ENCODE data around the gene HSPG2. TPM values are rescaled to one million over a fixed set of nuclear protein-coding genes. Genes with fewer than 3 reads are reported as not detected.
A peak's percentile ranks its signal among the peaks of the same experiment; 100 is the strongest.

Gene HSPG2
- total and polyA plus RNA-seq, 9 of the 15 experiments (the other 6 are each of a cell fraction or from before 2014, with no cell fraction given): 0.14 to 160 (median 15.7) TPM

DNA sequence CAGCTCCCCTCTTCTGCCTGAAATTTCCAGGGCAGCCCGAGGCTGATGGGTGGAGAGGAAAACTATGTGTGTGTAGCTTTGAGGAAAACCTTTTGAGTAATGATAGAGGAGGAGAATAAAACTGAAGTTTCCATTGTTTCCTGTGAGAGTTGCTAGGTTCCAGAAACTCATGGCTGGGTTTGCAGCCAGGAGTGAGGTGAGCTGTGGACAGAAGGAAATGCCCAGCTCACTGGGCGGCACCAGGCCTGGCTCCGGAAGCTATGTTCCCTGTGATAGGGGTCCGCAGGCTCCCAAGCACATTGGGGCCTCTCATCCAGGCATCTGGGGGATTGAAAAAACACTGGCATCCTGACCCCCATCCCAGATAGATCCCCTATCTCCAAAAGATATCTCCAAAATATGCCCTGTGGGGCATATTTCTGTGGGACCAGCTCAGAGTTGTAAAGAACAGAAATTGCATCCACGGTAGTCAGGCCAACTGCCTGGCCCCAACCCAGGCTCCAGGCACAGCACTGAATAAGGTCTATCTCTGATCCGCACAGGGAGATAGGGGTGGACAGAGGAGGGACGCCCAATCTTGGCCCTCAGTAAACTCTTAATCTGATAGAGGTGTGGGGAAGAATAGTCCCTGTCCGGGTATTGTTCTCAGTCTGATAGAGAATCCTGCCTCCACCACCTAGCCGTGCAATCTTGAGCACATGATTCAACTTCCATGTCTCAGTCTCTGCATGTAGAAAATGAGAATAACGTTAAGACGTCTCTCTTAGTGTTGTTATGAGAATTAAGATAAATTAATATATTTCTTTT lies 1.8 kb upstream of the HSPG2 start (continued):
- peak; percentile 0 for TF ChIP-seq HNRNPLL (IDR thresholded peaks at IDR 0.05; ENCODE audit: low read depth, low read length, poor library complexity, severe bottlenecking)
- 0 out of 2 replicates have a peak, but pooled peaks have one; percentile 8 for TF ChIP-seq SMARCE1 (IDR thresholded peaks at IDR 0.05)
- no peak for TF ChIP-seq ZKSCAN3 (CRISPR knock-in tag; IDR thresholded peaks at IDR 0.05)
- TF ChIP-seq RCOR1 (IDR thresholded peaks at IDR 0.05; ENCODE audit: borderline replicate concordance in 1 of 2, low read depth in 2 of 2, low read length in 2 of 2): peak in 1 of 2 experiments; percentile 73; a peak in 2 of 4 replicates
- TF ChIP-seq, protein P1, sequence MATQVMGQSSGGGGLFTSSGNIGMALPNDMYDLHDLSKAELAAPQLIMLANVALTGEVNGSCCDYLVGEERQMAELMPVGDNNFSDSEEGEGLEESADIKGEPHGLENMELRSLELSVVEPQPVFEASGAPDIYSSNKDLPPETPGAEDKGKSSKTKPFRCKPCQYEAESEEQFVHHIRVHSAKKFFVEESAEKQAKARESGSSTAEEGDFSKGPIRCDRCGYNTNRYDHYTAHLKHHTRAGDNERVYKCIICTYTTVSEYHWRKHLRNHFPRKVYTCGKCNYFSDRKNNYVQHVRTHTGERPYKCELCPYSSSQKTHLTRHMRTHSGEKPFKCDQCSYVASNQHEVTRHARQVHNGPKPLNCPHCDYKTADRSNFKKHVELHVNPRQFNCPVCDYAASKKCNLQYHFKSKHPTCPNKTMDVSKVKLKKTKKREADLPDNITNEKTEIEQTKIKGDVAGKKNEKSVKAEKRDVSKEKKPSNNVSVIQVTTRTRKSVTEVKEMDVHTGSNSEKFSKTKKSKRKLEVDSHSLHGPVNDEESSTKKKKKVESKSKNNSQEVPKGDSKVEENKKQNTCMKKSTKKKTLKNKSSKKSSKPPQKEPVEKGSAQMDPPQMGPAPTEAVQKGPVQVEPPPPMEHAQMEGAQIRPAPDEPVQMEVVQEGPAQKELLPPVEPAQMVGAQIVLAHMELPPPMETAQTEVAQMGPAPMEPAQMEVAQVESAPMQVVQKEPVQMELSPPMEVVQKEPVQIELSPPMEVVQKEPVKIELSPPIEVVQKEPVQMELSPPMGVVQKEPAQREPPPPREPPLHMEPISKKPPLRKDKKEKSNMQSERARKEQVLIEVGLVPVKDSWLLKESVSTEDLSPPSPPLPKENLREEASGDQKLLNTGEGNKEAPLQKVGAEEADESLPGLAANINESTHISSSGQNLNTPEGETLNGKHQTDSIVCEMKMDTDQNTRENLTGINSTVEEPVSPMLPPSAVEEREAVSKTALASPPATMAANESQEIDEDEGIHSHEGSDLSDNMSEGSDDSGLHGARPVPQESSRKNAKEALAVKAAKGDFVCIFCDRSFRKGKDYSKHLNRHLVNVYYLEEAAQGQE (IDR thresholded peaks at IDR 0.05; ENCODE audit: borderline replicate concordance): no peak
- TF ChIP-seq, protein P1 (CRISPR knock-in tag; IDR thresholded peaks at IDR 0.05; ENCODE audit: low read depth): no peak
- peak; percentile 22 for TF ChIP-seq KDM5B (IDR thresholded peaks at IDR 0.05; ENCODE audit: insufficient replicate concordance, low read depth, low read length)
- TF ChIP-seq, protein P2, sequence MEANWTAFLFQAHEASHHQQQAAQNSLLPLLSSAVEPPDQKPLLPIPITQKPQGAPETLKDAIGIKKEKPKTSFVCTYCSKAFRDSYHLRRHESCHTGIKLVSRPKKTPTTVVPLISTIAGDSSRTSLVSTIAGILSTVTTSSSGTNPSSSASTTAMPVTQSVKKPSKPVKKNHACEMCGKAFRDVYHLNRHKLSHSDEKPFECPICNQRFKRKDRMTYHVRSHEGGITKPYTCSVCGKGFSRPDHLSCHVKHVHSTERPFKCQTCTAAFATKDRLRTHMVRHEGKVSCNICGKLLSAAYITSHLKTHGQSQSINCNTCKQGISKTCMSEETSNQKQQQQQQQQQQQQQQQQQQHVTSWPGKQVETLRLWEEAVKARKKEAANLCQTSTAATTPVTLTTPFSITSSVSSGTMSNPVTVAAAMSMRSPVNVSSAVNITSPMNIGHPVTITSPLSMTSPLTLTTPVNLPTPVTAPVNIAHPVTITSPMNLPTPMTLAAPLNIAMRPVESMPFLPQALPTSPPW (CRISPR knock-in tag; IDR thresholded peaks at IDR 0.05): peak; percentile 33
- TF ChIP-seq CTBP1 (IDR thresholded peaks at IDR 0.05; ENCODE audit: borderline replicate concordance): peak; percentile 42; the same call in 1 of the 2 replicates
- TF ChIP-seq, protein P3, sequence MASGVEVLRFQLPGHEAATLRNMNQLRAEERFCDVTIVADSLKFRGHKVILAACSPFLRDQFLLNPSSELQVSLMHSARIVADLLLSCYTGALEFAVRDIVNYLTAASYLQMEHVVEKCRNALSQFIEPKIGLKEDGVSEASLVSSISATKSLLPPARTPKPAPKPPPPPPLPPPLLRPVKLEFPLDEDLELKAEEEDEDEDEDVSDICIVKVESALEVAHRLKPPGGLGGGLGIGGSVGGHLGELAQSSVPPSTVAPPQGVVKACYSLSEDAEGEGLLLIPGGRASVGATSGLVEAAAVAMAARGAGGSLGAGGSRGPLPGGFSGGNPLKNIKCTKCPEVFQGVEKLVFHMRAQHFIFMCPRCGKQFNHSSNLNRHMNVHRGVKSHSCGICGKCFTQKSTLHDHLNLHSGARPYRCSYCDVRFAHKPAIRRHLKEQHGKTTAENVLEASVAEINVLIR (CRISPR knock-in tag; IDR thresholded peaks at IDR 0.05): no peak
